ENCODE data around the gene TYW1B.
"Not testable (repeated sequence)": the region's sequence is repeated elsewhere in the genome, so short reads cannot be mapped to it uniquely, and the experiment has no call there.

- not testable (repeated sequence) for TF ChIP-seq CTCF, POLR2A (IDR thresholded peaks at IDR 0.05)
These were observed 243.4 kb downstream of the TYW1B start for GRCh38 chr7:72584576-72584975.
